Measurements from ENCODE around the gene SAE1.

SAE1 gene

DNA sequence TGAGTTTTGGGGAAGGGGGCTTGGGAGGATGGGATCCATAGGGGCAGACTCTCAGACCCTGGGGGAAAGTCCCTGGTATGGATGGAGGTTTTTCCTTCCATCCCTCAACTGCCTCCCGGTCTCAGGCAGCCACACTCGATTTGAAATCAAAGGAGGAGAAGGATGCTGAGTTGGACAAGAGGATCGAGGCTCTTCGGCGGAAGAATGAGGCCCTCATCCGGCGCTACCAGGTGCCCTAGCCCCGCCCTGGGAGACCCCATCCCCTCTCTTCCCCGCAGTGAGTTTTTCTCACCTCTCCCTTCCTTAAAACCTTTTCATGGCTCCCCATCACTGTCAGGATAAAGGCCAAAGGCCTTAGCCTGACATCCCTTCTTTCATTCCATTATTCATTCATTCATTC, 127.8 kb downstream of the SAE1 start:
- peak overlapping the region in 2 of 5 donors; percentile 59 to 66 for H3K4me3 ChIP-seq (ENCODE audit: low read depth in 1 of 5, low read length in 5 of 5)
- peak overlapping the region in 3 of 5 donors; percentile 56 to 79 (median 68) for H3K9ac ChIP-seq (ENCODE audit: low read length in 5 of 5)
- peaks cover 8 to 28% (median 19%) of the 10 kb centered on the region in 5 donors for H3K4me1 ChIP-seq (ENCODE audit: control insufficient read depth in 5 of 5, insufficient read depth in 5 of 5, low read length in 5 of 5)
- H3K9me3 ChIP-seq (ENCODE audit: control insufficient read depth in 5 of 5, low read length in 5 of 5), result no peaks in the 10 kb centered on the region
- H3K27ac ChIP-seq (ENCODE audit: low read depth, low read length), result peak overlapping the region; percentile 93
- H3K27me3 ChIP-seq (ENCODE audit: control insufficient read depth in 5 of 5, insufficient read depth in 4 of 5, low read length in 5 of 5), result peaks cover 0 to 4% (median 0%) of the 10 kb centered on the region in 5 donors
- H3K36me3 ChIP-seq (ENCODE audit: control insufficient read depth in 5 of 5, insufficient read depth in 5 of 5, low read length in 5 of 5), result peaks cover 0 to 43% (median 37%) of the 10 kb centered on the region in 5 donors

- peaks cover 8 to 28% (median 19%) of the 10 kb centered on the region in 5 donors for H3K4me1 ChIP-seq (ENCODE audit: control insufficient read depth in 5 of 5, insufficient read depth in 5 of 5, low read length in 5 of 5)
- peak overlapping the region; percentile 93 for H3K27ac ChIP-seq (ENCODE audit: low read depth, low read length)
- H3K9me3 ChIP-seq (ENCODE audit: control insufficient read depth in 5 of 5, low read length in 5 of 5), result no peaks in the 10 kb centered on the region
- H3K27me3 ChIP-seq (ENCODE audit: control insufficient read depth in 5 of 5, insufficient read depth in 4 of 5, low read length in 5 of 5), result peaks cover 0 to 4% (median 0%) of the 10 kb centered on the region in 5 donors
- H3K4me3 ChIP-seq (ENCODE audit: low read depth in 1 of 5, low read length in 5 of 5), result no peak overlapping the region
- H3K36me3 ChIP-seq (ENCODE audit: control insufficient read depth in 5 of 5, insufficient read depth in 5 of 5, low read length in 5 of 5), result peaks cover 0 to 45% (median 38%) of the 10 kb centered on the region in 5 donors
- H3K9ac ChIP-seq (ENCODE audit: low read length in 5 of 5), result peak overlapping the region in 1 of 5 donors; percentile 29
Measured at GRCh38 chr19:47258895-47259555, 128.4 kb downstream of the SAE1 start.

Data from subcutaneous abdominal adipose tissue (tissue), 5 donors.